ENCODE data around the gene TAF5L.

GRCh38 chr1:229631148-229631547 is 5.2 kb upstream of the TAF5L start:
- no peak for TF ChIP-seq TEAD2 (CRISPR knock-in tag; IDR thresholded peaks at IDR 0.05)
- TF ChIP-seq CTCF (CRISPR knock-in tag; IDR thresholded peaks at IDR 0.05): no peak
- no peak for TF ChIP-seq GATA4 (IDR thresholded peaks at IDR 0.05; ENCODE audit: borderline replicate concordance, low read depth)
- no peak for TF ChIP-seq ZNF274 (CRISPR knock-in tag; IDR thresholded peaks at IDR 0.05)
- no peak for TF ChIP-seq PRPF4 (IDR thresholded peaks at IDR 0.05; ENCODE audit: low read depth, low read length, poor library complexity, severe bottlenecking)
- TF ChIP-seq ZNF609 (CRISPR knock-in tag; IDR thresholded peaks at IDR 0.05; ENCODE audit: borderline replicate concordance): no peak
- no peak for TF ChIP-seq KLF13 (CRISPR knock-in tag; IDR thresholded peaks at IDR 0.05)
- TF ChIP-seq ZNF143 (CRISPR knock-in tag; IDR thresholded peaks at IDR 0.05): no peak
- TF ChIP-seq TAF1 (CRISPR knock-in tag; IDR thresholded peaks at IDR 0.05): no peak
- TF ChIP-seq SETDB1 (CRISPR knock-in tag; IDR thresholded peaks at IDR 0.05; ENCODE audit: borderline replicate concordance): no peak
- no peak for TF ChIP-seq GATAD1 (CRISPR knock-in tag; IDR thresholded peaks at IDR 0.05)
- TF ChIP-seq SALL2 (CRISPR knock-in tag; IDR thresholded peaks at IDR 0.05): no peak
- TF ChIP-seq ZNF12 (CRISPR knock-in tag; IDR thresholded peaks at IDR 0.05): no peak
